PC-3 (cell line): Measurements from ENCODE around the gene SPTLC3.

ENCODE experiments used
- EZH2 ChIP-seq: fragments of 300-600 bp; sonication (generic); IDR thresholded peaks from one replicate; pipeline ENCODE4 v1.6.1; 2017; ENCODE audit warnings: antibody characterized with exemption, mild to moderate bottlenecking, low read length; ENCODE audit not compliant: unreplicated experiment
- EZH2phosphoT487 ChIP-seq: fragments of 300-600 bp; sonication (generic); IDR thresholded peaks from 2 replicates; pipeline ENCODE4 v1.6.1; 2018; ENCODE audit warnings: mild to moderate bottlenecking, antibody characterized with exemption, low read length, borderline replicate concordance
- TF ChIP-seq, protein P1 (sequence below): fragments of 300-600 bp; sonication (generic); conservative IDR thresholded peaks from 2 replicates; pipeline ENCODE4 v1.5.1; 2017; ENCODE audit warnings: antibody characterized with exemption, low read depth, mild to moderate bottlenecking, low read length

DNA sequence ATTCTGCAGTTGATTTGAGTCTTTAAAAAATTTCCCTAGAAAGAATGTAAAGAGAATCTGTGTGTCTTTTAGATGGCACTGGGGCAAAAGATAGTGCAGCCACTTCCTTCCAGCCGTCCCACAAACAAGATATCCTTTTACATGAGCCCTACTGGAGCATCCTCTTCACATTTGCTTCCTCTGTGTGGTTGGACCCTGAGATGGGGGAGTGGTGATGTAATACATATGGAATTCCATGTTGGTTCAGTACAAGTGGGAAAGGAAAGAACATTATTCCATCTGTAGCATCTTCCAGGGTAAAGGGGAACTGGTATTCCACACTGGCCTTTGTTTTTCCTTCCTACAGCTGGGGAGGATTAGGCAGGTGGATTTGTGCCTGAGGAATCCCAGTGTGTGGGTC lies 133.4 kb downstream of the SPTLC3 start:
- TF ChIP-seq, protein P1, sequence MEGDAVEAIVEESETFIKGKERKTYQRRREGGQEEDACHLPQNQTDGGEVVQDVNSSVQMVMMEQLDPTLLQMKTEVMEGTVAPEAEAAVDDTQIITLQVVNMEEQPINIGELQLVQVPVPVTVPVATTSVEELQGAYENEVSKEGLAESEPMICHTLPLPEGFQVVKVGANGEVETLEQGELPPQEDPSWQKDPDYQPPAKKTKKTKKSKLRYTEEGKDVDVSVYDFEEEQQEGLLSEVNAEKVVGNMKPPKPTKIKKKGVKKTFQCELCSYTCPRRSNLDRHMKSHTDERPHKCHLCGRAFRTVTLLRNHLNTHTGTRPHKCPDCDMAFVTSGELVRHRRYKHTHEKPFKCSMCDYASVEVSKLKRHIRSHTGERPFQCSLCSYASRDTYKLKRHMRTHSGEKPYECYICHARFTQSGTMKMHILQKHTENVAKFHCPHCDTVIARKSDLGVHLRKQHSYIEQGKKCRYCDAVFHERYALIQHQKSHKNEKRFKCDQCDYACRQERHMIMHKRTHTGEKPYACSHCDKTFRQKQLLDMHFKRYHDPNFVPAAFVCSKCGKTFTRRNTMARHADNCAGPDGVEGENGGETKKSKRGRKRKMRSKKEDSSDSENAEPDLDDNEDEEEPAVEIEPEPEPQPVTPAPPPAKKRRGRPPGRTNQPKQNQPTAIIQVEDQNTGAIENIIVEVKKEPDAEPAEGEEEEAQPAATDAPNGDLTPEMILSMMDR: no peak
- TF ChIP-seq EZH2phosphoT487 (no peak), EZH2 (no peak)
